IMR-90 (cell line): Measurements from ENCODE around the gene DPF3. TPM values are rescaled to one million over a fixed set of nuclear protein-coding genes. Genes with fewer than 3 reads are reported as not detected.

Experiments used
- ATAC-seq: fragments of 200-7000 bp; cut with Tn5 transposase; 2 replicates; pipeline ENCODE4 v1.9.1; 2020; ENCODE audit warnings: low read depth, mild to moderate bottlenecking, moderate library complexity
- BruUV-seq: library from RNA; stranded (reverse); fragments of 400-500 nt; replicated peaks from 2 replicates; lab custom pipeline; 2021; lab: Mats Ljungman, UMichigan
- CTCF ChIA-PET: fragments of 300-600 bp; formaldehyde crosslinking; extraction: SDS; loops from one replicate; lab custom pipeline; 2021; ENCODE audit warnings: antibody characterized with exemption; lab: Yijun Ruan, JAX
- POLR2A ChIA-PET: fragments of 300-600 bp; sonication (Branson Sonifier 250); formaldehyde crosslinking; loops from one replicate; lab custom pipeline; 2022; ENCODE audit warnings: antibody characterized with exemption; ENCODE audit not compliant: unreplicated experiment; lab: Charles Lee
- DNase-seq: peaks from one replicate; pipeline ENCODE4 v3.0.0; 2013
- H2AFZ ChIP-seq: replicated peaks from 2 replicates; pipeline ENCODE3; 2013; ENCODE audit warnings: low read length, mild to moderate bottlenecking; ENCODE audit not compliant: poor library complexity
- H2AK5ac ChIP-seq: 2 replicates; pipeline ENCODE4 v1.6.1; 2013; ENCODE audit warnings: low read depth, low read length, inconsistent platforms
- H2AK9ac ChIP-seq: replicated peaks from 2 replicates; pipeline ENCODE3; 2013; ENCODE audit warnings: mild to moderate bottlenecking, low read depth, low read length, moderate library complexity; ENCODE audit not compliant: poor library complexity
- H2BK120ac ChIP-seq: 2 replicates; pipeline ENCODE4 v1.6.1; 2013; ENCODE audit warnings: low read depth, low read length, inconsistent platforms
- H2BK15ac ChIP-seq: 3 replicates; pipeline ENCODE4 v1.6.1; 2013; ENCODE audit warnings: low read depth, low read length, inconsistent platforms
- H2BK20ac ChIP-seq: 2 replicates; pipeline ENCODE4 v1.6.1; 2013; ENCODE audit warnings: low read depth, mild to moderate bottlenecking, inconsistent platforms, low read length, moderate library complexity
- H2BK5ac ChIP-seq: 2 replicates; pipeline ENCODE4 v1.6.1; 2013; ENCODE audit warnings: mild to moderate bottlenecking, low read depth, low read length, inconsistent platforms; ENCODE audit not compliant: poor library complexity, severe bottlenecking
- H3K14ac ChIP-seq: replicated peaks from 2 replicates; pipeline ENCODE4 v1.6.1; 2013; ENCODE audit warnings: low read depth, low read length, inconsistent platforms
- H3K18ac ChIP-seq: 2 replicates; pipeline ENCODE4 v1.6.1; 2013; ENCODE audit warnings: low read depth, low read length, control low read depth
- H3K23ac ChIP-seq: 2 replicates; pipeline ENCODE4 v1.6.1; 2013; ENCODE audit warnings: low read depth, low read length, inconsistent platforms
- H3K27ac ChIP-seq: 2 replicates; pipeline ENCODE4 v1.5.1; 2013; ENCODE audit warnings: mild to moderate bottlenecking, control low read depth, low read length; ENCODE audit not compliant: insufficient read depth
- H3K27me3 ChIP-seq: 2 replicates; pipeline ENCODE4 v1.6.1; 2013; ENCODE audit warnings: low read length; ENCODE audit not compliant: control insufficient read depth, insufficient read depth
- H3K36me3 ChIP-seq: 2 replicates; pipeline ENCODE4 v1.6.1; 2013; ENCODE audit warnings: low read length, mixed read lengths; ENCODE audit not compliant: control insufficient read depth, insufficient read depth
- H3K4ac ChIP-seq: 2 replicates; pipeline ENCODE4 v1.6.1; 2013; ENCODE audit warnings: low read depth, low read length, inconsistent platforms
- H3K4me1 ChIP-seq: 2 replicates; pipeline ENCODE4 v1.6.1; 2013; ENCODE audit warnings: low read length, mixed read lengths; ENCODE audit not compliant: control insufficient read depth, insufficient read depth
- H3K4me2 ChIP-seq: 2 replicates; pipeline ENCODE4 v1.6.1; 2013; ENCODE audit warnings: low read depth, mild to moderate bottlenecking, control low read depth, low read length, moderate library complexity
- H3K4me3 ChIP-seq: 2 replicates; pipeline ENCODE4 v1.5.1; 2013; ENCODE audit warnings: low read depth, mild to moderate bottlenecking, control low read depth, low read length, moderate library complexity; ENCODE audit not compliant: insufficient read depth
- H3K56ac ChIP-seq: 2 replicates; pipeline ENCODE4 v1.6.1; 2013; ENCODE audit warnings: low read length, inconsistent platforms; ENCODE audit not compliant: insufficient read depth; ENCODE audit errors: extremely low read depth
- H3K79me1 ChIP-seq, 2 experiments: 2 replicates each; pipeline ENCODE4 v1.6.1; 2013; ENCODE audit warnings: low read length in 2 of 2, inconsistent platforms in 1 of 2, low read depth in 1 of 2
- H3K9ac ChIP-seq: 2 replicates; pipeline ENCODE4 v1.6.1; 2013; ENCODE audit warnings: low read depth, low read length, control low read depth
- H3K9me1 ChIP-seq: 2 replicates; pipeline ENCODE4 v1.6.1; 2013; ENCODE audit warnings: low read length, inconsistent platforms; ENCODE audit not compliant: insufficient read depth
- H3K9me3 ChIP-seq: 2 replicates; pipeline ENCODE4 v1.6.1; 2013; ENCODE audit warnings: low read length; ENCODE audit not compliant: control insufficient read depth, insufficient read depth
- H4K20me1 ChIP-seq: 2 replicates; pipeline ENCODE4 v1.6.1; 2013; ENCODE audit warnings: low read length, inconsistent platforms; ENCODE audit not compliant: insufficient read depth
- H4K5ac ChIP-seq: 2 replicates; pipeline ENCODE4 v1.6.1; 2013; ENCODE audit warnings: mild to moderate bottlenecking, low read depth, low read length, control low read depth
- H4K8ac ChIP-seq, 2 experiments: 2 replicates each; pipeline ENCODE4 v1.6.1; 2013; ENCODE audit warnings: low read depth in 2 of 2, low read length in 2 of 2, control low read depth in 1 of 2, inconsistent platforms in 1 of 2
- H4K91ac ChIP-seq: 2 replicates; pipeline ENCODE4 v1.6.1; 2013; ENCODE audit warnings: low read depth, low read length, inconsistent platforms; ENCODE audit not compliant: insufficient read depth
- BHLHE40 ChIP-seq: fragments of 150-350 bp; IDR thresholded peaks from 2 replicates; pipeline ENCODE4 v1.6.1; 2016; ENCODE audit warnings: mild to moderate bottlenecking, low read depth, low read length
- CEBPB ChIP-seq: IDR thresholded peaks from 2 replicates; pipeline ENCODE4 v1.6.1; 2012; ENCODE audit warnings: low read depth, low read length, improper control_type of control experiment
- CHD1 ChIP-seq: IDR thresholded peaks from 2 replicates; pipeline ENCODE4 v1.6.1; 2012; ENCODE audit warnings: low read depth, low read length, improper control_type of control experiment
- CTCF ChIP-seq: conservative IDR thresholded peaks from 2 replicates; pipeline ENCODE4 v1.5.1; 2012; ENCODE audit warnings: mild to moderate bottlenecking, low read depth, low read length, improper control_type of control experiment
- FOS ChIP-seq: fragments of 150-350 bp; IDR thresholded peaks from 2 replicates; pipeline ENCODE4 v1.6.1; 2016; ENCODE audit warnings: low read depth, low read length
- MAFK ChIP-seq: IDR thresholded peaks from 2 replicates; pipeline ENCODE4 v1.6.1; 2012; ENCODE audit warnings: low read depth, low read length, improper control_type of control experiment
- MAZ ChIP-seq: IDR thresholded peaks from 2 replicates; pipeline ENCODE4 v1.6.1; 2012; ENCODE audit warnings: low read depth, mild to moderate bottlenecking, low read length, improper control_type of control experiment, moderate library complexity, borderline replicate concordance
- MXI1 ChIP-seq: IDR thresholded peaks from 2 replicates; pipeline ENCODE4 v1.6.1; 2012; ENCODE audit warnings: low read depth, mild to moderate bottlenecking, low read length, moderate library complexity, borderline replicate concordance
- NFE2L2 ChIP-seq: fragments of 150-350 bp; IDR thresholded peaks from 2 replicates; pipeline ENCODE4 v1.6.1; 2016; ENCODE audit warnings: low read depth, mild to moderate bottlenecking, low read length
- POLR2A ChIP-seq: IDR thresholded peaks from 2 replicates; pipeline ENCODE4 v1.6.1; 2012; ENCODE audit warnings: mild to moderate bottlenecking, low read depth, low read length
- RAD21 ChIP-seq: IDR thresholded peaks from 2 replicates; pipeline ENCODE4 v1.6.1; 2012; ENCODE audit warnings: low read length, improper control_type of control experiment
- RCOR1 ChIP-seq: IDR thresholded peaks from 2 replicates; pipeline ENCODE4 v1.6.1; 2012; ENCODE audit warnings: mild to moderate bottlenecking, low read length, improper control_type of control experiment; ENCODE audit not compliant: insufficient replicate concordance
- RFX5 ChIP-seq: IDR thresholded peaks from 2 replicates; pipeline ENCODE4 v1.8.0; 2012; ENCODE audit warnings: low read depth, mild to moderate bottlenecking, low read length, moderate library complexity
- WGBS, 2 experiments: methylation state at CpG; one replicate each; pipeline versions ENCODE4 v1.1.5 to v1.1.7; 2013; ENCODE audit warnings: missing lambda C conversion rate in 2 of 2; ENCODE audit not compliant: insufficient read length in 1 of 2; ENCODE audit errors: extremely low coverage in 2 of 2; 5-methylcytosine and 5-hydroxymethylcytosine counted together
- dilution Hi-C: fragments of 300-500 bp; cut with HindIII; formaldehyde crosslinking; loops from one replicate; pipeline ENCODE4 v1.14.3; 2018; ENCODE audit warnings: low sequenced_read_pairs; ENCODE audit not compliant: unreplicated experiment
- in situ Hi-C: fragments of 300-500 bp; cut with MboI; formaldehyde crosslinking; loops from 3 replicates; pipeline ENCODE4 v1.14.3; 2019; ENCODE audit warnings: low sequenced_read_pairs, inconsistent platforms, mixed read lengths
- intact Hi-C: fragments of 100-400 bp; cut with micrococcal nuclease; formaldehyde crosslinking; loops from 2 replicates; pipeline ENCODE4 v1.10.0; 2022
- polyA plus RNA-seq, 3 experiments: library from polyadenylated mRNA; depleted of rRNA; stranded (reverse); fragments of >200 nt; gene quantifications; 2 replicates each; pipeline ENCODE4 v1.2.3, GENCODE V29; 2012; ENCODE audit warnings: low replicate concordance in 1 of 3
- total RNA-seq: library from RNA; depleted of rRNA; stranded (reverse); fragments of >200 nt; gene quantifications from 2 replicates; pipeline ENCODE4 v1.2.3, GENCODE V29; 2012
- TF ChIP-seq, protein P1 (sequence below): fragments of 150-350 bp; IDR thresholded peaks from 2 replicates; pipeline ENCODE4 v1.6.1; 2016; ENCODE audit warnings: low read depth, mild to moderate bottlenecking, low read length, moderate library complexity, borderline replicate concordance

The DPF3 gene
- total and polyA plus RNA-seq, 2 of the 4 experiments (the other 2 are of a cell fraction), result 30.5 to 32.8 TPM

DNA sequence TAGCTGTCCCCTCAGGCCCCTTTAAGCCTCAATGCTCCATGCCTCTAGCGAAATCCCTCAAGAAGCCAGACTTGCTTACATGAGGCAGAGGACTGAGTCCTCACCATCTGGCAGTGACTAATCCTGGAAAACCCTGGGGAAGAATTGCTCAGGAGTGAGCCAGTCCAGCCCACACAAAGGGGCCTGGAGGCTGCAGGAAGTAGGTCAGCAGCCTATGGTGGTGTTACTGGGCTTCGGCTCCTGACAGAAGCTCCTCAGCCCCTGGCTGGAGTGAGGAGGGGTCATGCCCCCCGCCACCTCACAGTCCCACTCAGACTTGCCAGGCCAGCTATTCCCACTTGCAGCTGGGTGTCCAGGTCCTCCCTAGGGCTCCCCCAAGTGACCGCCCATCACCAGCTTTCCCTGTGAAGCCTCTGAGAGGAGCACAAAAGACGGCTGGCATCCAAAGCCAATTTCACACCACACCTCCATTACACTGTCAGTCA is 250.5 kb downstream of the DPF3 start:
- Histone ChIP-seq H3K9me3 (peaks cover 10% of the 10 kb centered on the region), H2BK15ac (peak overlapping the region; percentile 88), H2BK20ac (peak overlapping the region; percentile 99), H2AFZ (peak overlapping the region; percentile 83), H4K91ac (peak overlapping the region; percentile 98), H3K9me1 (peaks cover 34% of the 10 kb centered on the region), H3K9ac (no peak overlapping the region), H3K36me3 (no peaks in the 10 kb centered on the region), H3K79me1 (peaks cover 0 to 45% of the 10 kb centered on the region in 2 experiments; a peak in 2 of 4 replicates), H4K20me1 (no peaks in the 10 kb centered on the region), H3K56ac (peak overlapping the region; percentile 78), H3K14ac (peak overlapping the region; percentile 98), H3K4me1 (peaks cover 30% of the 10 kb centered on the region), H3K23ac (peak overlapping the region; percentile 94), H2AK5ac (peak overlapping the region; percentile 97), H3K18ac (peak overlapping the region; percentile 97), H4K5ac (peak overlapping the region; percentile 93), H2BK120ac (peak overlapping the region; percentile 97), H3K27ac (peak overlapping the region; percentile 90), H2BK5ac (peak overlapping the region; percentile 97), H3K4me3 (no peak overlapping the region), H3K4ac (peak overlapping the region; percentile 98), H3K27me3 (no peaks in the 10 kb centered on the region), H3K4me2 (no peak overlapping the region), H2AK9ac (peak overlapping the region; percentile 91), H4K8ac (peak overlapping the region; percentile 84 to 99)
- TF ChIP-seq RAD21 (0 out of 2 replicates have a peak, but pooled peaks have one; percentile 4), MXI1 (0 out of 2 replicates have a peak, but pooled peaks have one; percentile 30), POLR2A (no peak), CEBPB (peak; percentile 15; the same call in 1 of the 2 replicates), RFX5 (no peak), MAFK (peak; percentile 0; the same call in 1 of the 2 replicates), BHLHE40 (peak; percentile 29; the same call in 1 of the 2 replicates), CHD1 (no peak), FOS (peak; percentile 99), MAZ (peak; percentile 74), CTCF (peak; percentile 25; the same call in 1 of the 2 replicates), RCOR1 (peak; percentile 76), NFE2L2 (no peak)
- TF ChIP-seq, protein P1, sequence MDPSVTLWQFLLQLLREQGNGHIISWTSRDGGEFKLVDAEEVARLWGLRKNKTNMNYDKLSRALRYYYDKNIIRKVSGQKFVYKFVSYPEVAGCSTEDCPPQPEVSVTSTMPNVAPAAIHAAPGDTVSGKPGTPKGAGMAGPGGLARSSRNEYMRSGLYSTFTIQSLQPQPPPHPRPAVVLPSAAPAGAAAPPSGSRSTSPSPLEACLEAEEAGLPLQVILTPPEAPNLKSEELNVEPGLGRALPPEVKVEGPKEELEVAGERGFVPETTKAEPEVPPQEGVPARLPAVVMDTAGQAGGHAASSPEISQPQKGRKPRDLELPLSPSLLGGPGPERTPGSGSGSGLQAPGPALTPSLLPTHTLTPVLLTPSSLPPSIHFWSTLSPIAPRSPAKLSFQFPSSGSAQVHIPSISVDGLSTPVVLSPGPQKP, result no peak
- intact Hi-C loops, result no loop called here
- WGBS, 2 experiments, result 34% methylated on average over 2 of the region's 5 CpGs; no CpG with 5 or more reads in 1 of the 2 experiments
- ATAC-seq (peak; percentile 94), DNase-seq (peak; percentile 99)
- in situ Hi-C loops, result no loop called here
- no TSS peak for BruUV-seq
- ChIA-PET POLR2A (interaction anchor here (0.6 to 0.9 kb wide), 2 partner anchors 8 to 35 kb away, joined by 3 read pairs; no protein-coding TSS in a partner anchor), CTCF (interaction anchor here (0.6 to 1.1 kb wide), 3 partner anchors 35 to 284 kb away, joined by 3 to 4 read pairs (median 4); no protein-coding TSS in a partner anchor)
- dilution Hi-C loops, result no loop called here
